Hepatocyte (in vitro differentiated cells): ENCODE results near the gene PDE4B. TPM values are rescaled to one million over a fixed set of nuclear protein-coding genes. Genes with fewer than 3 reads are reported as not detected.

Experiments
- DNase-seq: peaks from one replicate; pipeline ENCODE4 v3.0.0-alpha.2; 2016; ENCODE audit warnings: low spot score
- H2AFZ ChIP-seq: fragments of 200-600 bp; sonication (generic); 2 replicates; pipeline ENCODE4 v1.6.0; 2016; ENCODE audit warnings: antibody characterized with exemption, mild to moderate bottlenecking
- H3K27ac ChIP-seq: fragments of 200-600 bp; sonication (generic); 2 replicates; pipeline ENCODE4 v1.5.1; 2016; ENCODE audit warnings: mild to moderate bottlenecking
- H3K27me3 ChIP-seq: fragments of 200-600 bp; sonication (generic); 2 replicates; pipeline ENCODE4 v1.6.1; 2016
- H3K36me3 ChIP-seq: fragments of 200-600 bp; sonication (generic); replicated peaks from 2 replicates; pipeline ENCODE4 v1.5.1; 2016; ENCODE audit warnings: low read depth; ENCODE audit not compliant: insufficient read depth
- H3K4me1 ChIP-seq: fragments of 200-600 bp; sonication (generic); 2 replicates; pipeline ENCODE4 v1.5.1; 2016; ENCODE audit warnings: mild to moderate bottlenecking, moderate library complexity; ENCODE audit not compliant: insufficient read depth
- H3K4me2 ChIP-seq: fragments of 200-600 bp; sonication (generic); 2 replicates; pipeline ENCODE4 v1.6.0; 2016
- H3K4me3 ChIP-seq: fragments of 200-600 bp; sonication (generic); 2 replicates; pipeline ENCODE4 v1.5.1; 2016; ENCODE audit warnings: mild to moderate bottlenecking
- H3K79me2 ChIP-seq: fragments of 200-600 bp; sonication (generic); 2 replicates; pipeline ENCODE4 v1.6.0; 2017; ENCODE audit warnings: mild to moderate bottlenecking
- H3K9me2 ChIP-seq: fragments of 200-600 bp; sonication (generic); replicated peaks from 2 replicates; pipeline ENCODE4 v1.6.0; 2017; ENCODE audit warnings: mild to moderate bottlenecking; ENCODE audit not compliant: insufficient read depth
- H3K9me3 ChIP-seq: fragments of 200-600 bp; sonication (generic); 2 replicates; pipeline ENCODE4 v1.5.1; 2016; ENCODE audit warnings: low read depth, mild to moderate bottlenecking
- H4K20me1 ChIP-seq: fragments of 200-600 bp; sonication (generic); 2 replicates; pipeline ENCODE4 v1.6.0; 2016; ENCODE audit warnings: mild to moderate bottlenecking; ENCODE audit not compliant: insufficient read depth, poor library complexity, severe bottlenecking
- CTCF ChIP-seq: fragments of 200-600 bp; sonication (generic); IDR thresholded peaks from 2 replicates; pipeline ENCODE4 v1.5.1; 2016; ENCODE audit warnings: antibody characterized with exemption, mild to moderate bottlenecking; ENCODE audit not compliant: poor library complexity
- EZH2 ChIP-seq: fragments of 200-600 bp; sonication (generic); IDR thresholded peaks from 2 replicates; pipeline ENCODE4 v1.6.1; 2016; ENCODE audit warnings: antibody characterized with exemption, mild to moderate bottlenecking, borderline replicate concordance
- EZH2phosphoT487 ChIP-seq: fragments of 200-600 bp; sonication (generic); IDR thresholded peaks from one replicate; pipeline ENCODE4 v1.6.1; 2018; ENCODE audit warnings: antibody characterized with exemption, mild to moderate bottlenecking, low read depth, moderate library complexity; ENCODE audit not compliant: unreplicated experiment, severe bottlenecking
- WGBS: methylation state at CpG from one replicate; pipeline ENCODE4 v1.1.6; 2016; ENCODE audit warnings: low lambda C conversion rate; ENCODE audit errors: missing lambda C conversion rate; 5-methylcytosine and 5-hydroxymethylcytosine counted together
- polyA plus RNA-seq: library from polyadenylated mRNA; unstranded; fragments of >200 nt; fragmentation: Nextera tagmentation; extraction: Ambion mirVana; gene quantifications from 2 replicates; pipeline ENCODE4 v1.2.1, GENCODE V29; 2016
- total RNA-seq: library from RNA; depleted of rRNA; stranded (reverse); fragments of >200 nt; gene quantifications from 2 replicates; pipeline ENCODE4 v1.2.3, GENCODE V29; 2014

PDE4B gene
- total and polyA plus RNA-seq, 2 experiments from 2014 or later = 1.8 to 3.4 TPM

GRCh38 chr1:66274634-66275033 lies 481.9 kb downstream of the PDE4B start:
- Histone ChIP-seq H2AFZ (no peak overlapping the region), H3K9me2 (no peaks in the 10 kb centered on the region), H3K27ac (no peak overlapping the region), H3K79me2 (no peaks in the 10 kb centered on the region), H3K9me3 (no peaks in the 10 kb centered on the region), H3K4me3 (no peak overlapping the region), H3K4me2 (no peak overlapping the region), H3K36me3 (no peaks in the 10 kb centered on the region), H3K27me3 (no peaks in the 10 kb centered on the region), H4K20me1 (no peaks in the 10 kb centered on the region), H3K4me1 (peaks cover 22% of the 10 kb centered on the region)
- 83% methylated on average over 1 of the region's 1 CpG for WGBS
- TF ChIP-seq EZH2phosphoT487 (no peak), CTCF (no peak), EZH2 (no peak)
- no peak for DNase-seq

- Histone ChIP-seq H3K4me3 (no peak overlapping the region), H3K27ac (no peak overlapping the region), H3K4me2 (no peak overlapping the region), H2AFZ (no peak overlapping the region), H3K36me3 (no peaks in the 10 kb centered on the region), H3K9me3 (no peaks in the 10 kb centered on the region), H3K79me2 (no peaks in the 10 kb centered on the region), H4K20me1 (no peaks in the 10 kb centered on the region), H3K9me2 (no peaks in the 10 kb centered on the region), H3K27me3 (no peaks in the 10 kb centered on the region), H3K4me1 (peaks cover 18% of the 10 kb centered on the region)
- DNase-seq = no peak
- TF ChIP-seq EZH2phosphoT487 = no peak
- TF ChIP-seq CTCF = no peak
- TF ChIP-seq EZH2 = no peak
- WGBS = 82% methylated on average over 1 of the region's 1 CpG
Observed at GRCh38 chr1:66275083-66275482, 482.4 kb downstream of the PDE4B start.

- Histone ChIP-seq H3K9me2 (no peaks in the 10 kb centered on the region), H3K4me2 (no peak overlapping the region), H3K4me3 (no peak overlapping the region), H3K27ac (no peak overlapping the region), H3K4me1 (peaks cover 13% of the 10 kb centered on the region), H3K79me2 (no peaks in the 10 kb centered on the region), H3K9me3 (no peaks in the 10 kb centered on the region), H3K27me3 (no peaks in the 10 kb centered on the region), H2AFZ (no peak overlapping the region), H4K20me1 (no peaks in the 10 kb centered on the region), H3K36me3 (no peaks in the 10 kb centered on the region)
- WGBS = 74% methylated on average over 5 of the region's 5 CpGs
- DNase-seq = no peak
- TF ChIP-seq EZH2 (no peak), EZH2phosphoT487 (no peak), CTCF (no peak)
Observed at GRCh38 chr1:66275601-66276023, 482.9 kb downstream of the PDE4B start.

- Histone ChIP-seq H2AFZ (no peak overlapping the region), H3K79me2 (no peaks in the 10 kb centered on the region), H3K27me3 (no peaks in the 10 kb centered on the region), H3K4me3 (no peak overlapping the region), H3K9me2 (no peaks in the 10 kb centered on the region), H4K20me1 (no peaks in the 10 kb centered on the region), H3K4me2 (no peak overlapping the region), H3K4me1 (peaks cover 9% of the 10 kb centered on the region), H3K27ac (no peak overlapping the region), H3K36me3 (no peaks in the 10 kb centered on the region), H3K9me3 (no peaks in the 10 kb centered on the region)
- whole genome bisulfite sequencing = 95% methylated on average over 3 of the region's 3 CpGs
- no peak for TF ChIP-seq CTCF
- TF ChIP-seq EZH2phosphoT487 = no peak
- no peak for TF ChIP-seq EZH2
- no peak for DNase-seq
Observed at GRCh38 chr1:66276218-66276617, 483.5 kb downstream of the PDE4B start.
